ENCODE results near the gene ADAMTSL5. TPM values are rescaled to one million over a fixed set of nuclear protein-coding genes. Genes with fewer than 3 reads are reported as not detected.

ADAMTSL5 gene
- total and polyA plus RNA-seq, 9 of the 15 experiments (the other 6 are each of a cell fraction or from before 2014, with no cell fraction given) = 1.0 to 11.6 (median 4.1) TPM

DNA sequence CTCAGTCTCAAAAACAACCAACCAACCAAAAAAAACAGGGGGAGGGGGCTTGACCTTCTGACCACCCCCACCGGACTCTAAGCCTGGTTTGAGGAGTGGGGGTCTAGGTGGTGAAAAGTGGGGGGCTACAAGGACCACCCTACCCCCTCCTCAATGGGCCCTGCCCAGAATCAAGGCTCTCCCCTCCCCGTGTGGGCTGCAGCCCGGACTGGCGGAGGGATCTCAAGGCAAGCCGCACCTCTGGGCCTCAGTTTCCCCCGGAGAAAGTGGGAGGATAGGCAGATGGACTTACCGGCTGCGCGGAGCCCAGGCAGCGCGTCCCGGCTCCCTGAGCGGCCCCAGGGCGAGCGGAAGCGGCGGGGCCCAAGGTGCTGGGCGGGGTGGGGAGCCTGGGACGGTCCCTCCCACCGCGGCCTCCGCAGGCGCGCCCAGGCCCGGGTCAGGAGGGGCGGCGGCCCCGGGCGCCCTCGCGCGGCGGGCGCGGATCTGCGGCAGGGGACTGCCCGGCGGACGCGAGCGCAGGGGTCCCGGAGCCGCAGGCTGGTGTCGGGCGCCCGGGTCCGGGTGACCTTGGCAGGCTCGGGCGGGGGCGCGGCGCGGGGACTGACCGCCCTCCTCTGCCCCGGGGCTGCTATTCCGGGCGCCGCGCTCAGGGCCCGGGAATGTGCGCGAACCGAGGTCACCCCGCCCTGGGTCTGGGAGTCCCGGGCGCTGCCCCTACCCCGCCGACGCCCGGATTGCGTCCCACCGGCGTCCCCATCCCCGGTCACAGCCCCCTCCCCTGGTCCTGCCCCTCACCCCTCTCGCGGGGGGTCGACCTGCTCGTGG, at the start of gene ADAMTSL5 (continued):
- TF ChIP-seq, protein P1, sequence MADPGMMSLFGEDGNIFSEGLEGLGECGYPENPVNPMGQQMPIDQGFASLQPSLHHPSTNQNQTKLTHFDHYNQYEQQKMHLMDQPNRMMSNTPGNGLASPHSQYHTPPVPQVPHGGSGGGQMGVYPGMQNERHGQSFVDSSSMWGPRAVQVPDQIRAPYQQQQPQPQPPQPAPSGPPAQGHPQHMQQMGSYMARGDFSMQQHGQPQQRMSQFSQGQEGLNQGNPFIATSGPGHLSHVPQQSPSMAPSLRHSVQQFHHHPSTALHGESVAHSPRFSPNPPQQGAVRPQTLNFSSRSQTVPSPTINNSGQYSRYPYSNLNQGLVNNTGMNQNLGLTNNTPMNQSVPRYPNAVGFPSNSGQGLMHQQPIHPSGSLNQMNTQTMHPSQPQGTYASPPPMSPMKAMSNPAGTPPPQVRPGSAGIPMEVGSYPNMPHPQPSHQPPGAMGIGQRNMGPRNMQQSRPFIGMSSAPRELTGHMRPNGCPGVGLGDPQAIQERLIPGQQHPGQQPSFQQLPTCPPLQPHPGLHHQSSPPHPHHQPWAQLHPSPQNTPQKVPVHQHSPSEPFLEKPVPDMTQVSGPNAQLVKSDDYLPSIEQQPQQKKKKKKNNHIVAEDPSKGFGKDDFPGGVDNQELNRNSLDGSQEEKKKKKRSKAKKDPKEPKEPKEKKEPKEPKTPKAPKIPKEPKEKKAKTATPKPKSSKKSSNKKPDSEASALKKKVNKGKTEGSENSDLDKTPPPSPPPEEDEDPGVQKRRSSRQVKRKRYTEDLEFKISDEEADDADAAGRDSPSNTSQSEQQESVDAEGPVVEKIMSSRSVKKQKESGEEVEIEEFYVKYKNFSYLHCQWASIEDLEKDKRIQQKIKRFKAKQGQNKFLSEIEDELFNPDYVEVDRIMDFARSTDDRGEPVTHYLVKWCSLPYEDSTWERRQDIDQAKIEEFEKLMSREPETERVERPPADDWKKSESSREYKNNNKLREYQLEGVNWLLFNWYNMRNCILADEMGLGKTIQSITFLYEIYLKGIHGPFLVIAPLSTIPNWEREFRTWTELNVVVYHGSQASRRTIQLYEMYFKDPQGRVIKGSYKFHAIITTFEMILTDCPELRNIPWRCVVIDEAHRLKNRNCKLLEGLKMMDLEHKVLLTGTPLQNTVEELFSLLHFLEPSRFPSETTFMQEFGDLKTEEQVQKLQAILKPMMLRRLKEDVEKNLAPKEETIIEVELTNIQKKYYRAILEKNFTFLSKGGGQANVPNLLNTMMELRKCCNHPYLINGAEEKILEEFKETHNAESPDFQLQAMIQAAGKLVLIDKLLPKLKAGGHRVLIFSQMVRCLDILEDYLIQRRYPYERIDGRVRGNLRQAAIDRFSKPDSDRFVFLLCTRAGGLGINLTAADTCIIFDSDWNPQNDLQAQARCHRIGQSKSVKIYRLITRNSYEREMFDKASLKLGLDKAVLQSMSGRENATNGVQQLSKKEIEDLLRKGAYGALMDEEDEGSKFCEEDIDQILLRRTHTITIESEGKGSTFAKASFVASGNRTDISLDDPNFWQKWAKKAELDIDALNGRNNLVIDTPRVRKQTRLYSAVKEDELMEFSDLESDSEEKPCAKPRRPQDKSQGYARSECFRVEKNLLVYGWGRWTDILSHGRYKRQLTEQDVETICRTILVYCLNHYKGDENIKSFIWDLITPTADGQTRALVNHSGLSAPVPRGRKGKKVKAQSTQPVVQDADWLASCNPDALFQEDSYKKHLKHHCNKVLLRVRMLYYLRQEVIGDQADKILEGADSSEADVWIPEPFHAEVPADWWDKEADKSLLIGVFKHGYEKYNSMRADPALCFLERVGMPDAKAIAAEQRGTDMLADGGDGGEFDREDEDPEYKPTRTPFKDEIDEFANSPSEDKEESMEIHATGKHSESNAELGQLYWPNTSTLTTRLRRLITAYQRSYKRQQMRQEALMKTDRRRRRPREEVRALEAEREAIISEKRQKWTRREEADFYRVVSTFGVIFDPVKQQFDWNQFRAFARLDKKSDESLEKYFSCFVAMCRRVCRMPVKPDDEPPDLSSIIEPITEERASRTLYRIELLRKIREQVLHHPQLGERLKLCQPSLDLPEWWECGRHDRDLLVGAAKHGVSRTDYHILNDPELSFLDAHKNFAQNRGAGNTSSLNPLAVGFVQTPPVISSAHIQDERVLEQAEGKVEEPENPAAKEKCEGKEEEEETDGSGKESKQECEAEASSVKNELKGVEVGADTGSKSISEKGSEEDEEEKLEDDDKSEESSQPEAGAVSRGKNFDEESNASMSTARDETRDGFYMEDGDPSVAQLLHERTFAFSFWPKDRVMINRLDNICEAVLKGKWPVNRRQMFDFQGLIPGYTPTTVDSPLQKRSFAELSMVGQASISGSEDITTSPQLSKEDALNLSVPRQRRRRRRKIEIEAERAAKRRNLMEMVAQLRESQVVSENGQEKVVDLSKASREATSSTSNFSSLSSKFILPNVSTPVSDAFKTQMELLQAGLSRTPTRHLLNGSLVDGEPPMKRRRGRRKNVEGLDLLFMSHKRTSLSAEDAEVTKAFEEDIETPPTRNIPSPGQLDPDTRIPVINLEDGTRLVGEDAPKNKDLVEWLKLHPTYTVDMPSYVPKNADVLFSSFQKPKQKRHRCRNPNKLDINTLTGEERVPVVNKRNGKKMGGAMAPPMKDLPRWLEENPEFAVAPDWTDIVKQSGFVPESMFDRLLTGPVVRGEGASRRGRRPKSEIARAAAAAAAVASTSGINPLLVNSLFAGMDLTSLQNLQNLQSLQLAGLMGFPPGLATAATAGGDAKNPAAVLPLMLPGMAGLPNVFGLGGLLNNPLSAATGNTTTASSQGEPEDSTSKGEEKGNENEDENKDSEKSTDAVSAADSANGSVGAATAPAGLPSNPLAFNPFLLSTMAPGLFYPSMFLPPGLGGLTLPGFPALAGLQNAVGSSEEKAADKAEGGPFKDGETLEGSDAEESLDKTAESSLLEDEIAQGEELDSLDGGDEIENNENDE (IDR thresholded peaks at IDR 0.05; ENCODE audit: low read depth, low read length) = no peak
- TF ChIP-seq EWSR1 (IDR thresholded peaks at IDR 0.05; ENCODE audit: borderline replicate concordance, low read depth, partially characterized antibody) (no peak), ARID1B (IDR thresholded peaks at IDR 0.05) (peak; percentile 42), ARHGAP35 (IDR thresholded peaks at IDR 0.05; ENCODE audit: partially characterized antibody) (no peak), RUNX1 (IDR thresholded peaks at IDR 0.05; ENCODE audit: low read depth) (no peak), EGR1 (conservative IDR thresholded peaks at IDR 0.05) (no peak), NUFIP1 (IDR thresholded peaks at IDR 0.05; ENCODE audit: partially characterized antibody) (no peak), FOXK1 (CRISPR knock-in tag; IDR thresholded peaks at IDR 0.05; ENCODE audit: borderline replicate concordance) (no peak), ZNF75A (CRISPR knock-in tag; IDR thresholded peaks at IDR 0.05) (no peak)
- TF ChIP-seq, protein P2, sequence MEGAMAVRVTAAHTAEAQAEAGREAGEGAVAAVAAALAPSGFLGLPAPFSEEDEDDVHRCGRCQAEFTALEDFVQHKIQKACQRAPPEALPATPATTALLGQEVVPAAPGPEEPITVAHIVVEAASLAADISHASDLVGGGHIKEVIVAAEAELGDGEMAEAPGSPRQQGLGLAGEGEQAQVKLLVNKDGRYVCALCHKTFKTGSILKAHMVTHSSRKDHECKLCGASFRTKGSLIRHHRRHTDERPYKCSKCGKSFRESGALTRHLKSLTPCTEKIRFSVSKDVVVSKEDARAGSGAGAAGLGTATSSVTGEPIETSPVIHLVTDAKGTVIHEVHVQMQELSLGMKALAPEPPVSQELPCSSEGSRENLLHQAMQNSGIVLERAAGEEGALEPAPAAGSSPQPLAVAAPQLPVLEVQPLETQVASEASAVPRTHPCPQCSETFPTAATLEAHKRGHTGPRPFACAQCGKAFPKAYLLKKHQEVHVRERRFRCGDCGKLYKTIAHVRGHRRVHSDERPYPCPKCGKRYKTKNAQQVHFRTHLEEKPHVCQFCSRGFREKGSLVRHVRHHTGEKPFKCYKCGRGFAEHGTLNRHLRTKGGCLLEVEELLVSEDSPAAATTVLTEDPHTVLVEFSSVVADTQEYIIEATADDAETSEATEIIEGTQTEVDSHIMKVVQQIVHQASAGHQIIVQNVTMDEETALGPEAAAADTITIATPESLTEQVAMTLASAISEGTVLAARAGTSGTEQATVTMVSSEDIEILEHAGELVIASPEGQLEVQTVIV (CRISPR knock-in tag; IDR thresholded peaks at IDR 0.05; ENCODE audit: borderline replicate concordance) = no peak
- TF ChIP-seq, protein P3, sequence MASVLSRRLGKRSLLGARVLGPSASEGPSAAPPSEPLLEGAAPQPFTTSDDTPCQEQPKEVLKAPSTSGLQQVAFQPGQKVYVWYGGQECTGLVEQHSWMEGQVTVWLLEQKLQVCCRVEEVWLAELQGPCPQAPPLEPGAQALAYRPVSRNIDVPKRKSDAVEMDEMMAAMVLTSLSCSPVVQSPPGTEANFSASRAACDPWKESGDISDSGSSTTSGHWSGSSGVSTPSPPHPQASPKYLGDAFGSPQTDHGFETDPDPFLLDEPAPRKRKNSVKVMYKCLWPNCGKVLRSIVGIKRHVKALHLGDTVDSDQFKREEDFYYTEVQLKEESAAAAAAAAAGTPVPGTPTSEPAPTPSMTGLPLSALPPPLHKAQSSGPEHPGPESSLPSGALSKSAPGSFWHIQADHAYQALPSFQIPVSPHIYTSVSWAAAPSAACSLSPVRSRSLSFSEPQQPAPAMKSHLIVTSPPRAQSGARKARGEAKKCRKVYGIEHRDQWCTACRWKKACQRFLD (CRISPR knock-in tag; IDR thresholded peaks at IDR 0.05) = no peak
